Measurements from ENCODE around the gene NPAT. TPM values are rescaled to one million over a fixed set of nuclear protein-coding genes. Genes with fewer than 3 reads are reported as not detected.

NPAT gene
- total and polyA plus RNA-seq, 4 donors, result 1.6 to 12.7 (median 5.9) TPM

DNA sequence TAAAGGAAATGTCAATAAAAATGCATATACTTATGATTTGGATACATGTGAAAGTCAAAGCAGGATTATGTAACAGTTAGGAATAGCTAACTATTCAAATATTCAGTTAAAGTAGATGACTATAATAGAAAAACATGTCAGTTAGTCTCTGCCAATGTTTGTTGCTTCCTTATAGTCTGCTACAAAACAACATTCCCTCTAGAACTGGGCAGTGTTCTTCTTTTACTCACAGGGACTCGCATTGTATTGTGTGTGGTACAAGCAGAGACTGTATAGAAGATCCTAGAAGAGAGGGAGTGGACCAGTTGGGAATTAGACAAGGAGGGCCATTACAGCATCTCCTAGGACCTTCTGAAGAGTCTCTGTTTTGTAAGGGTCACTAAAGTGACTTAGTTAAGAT is 90.4 kb downstream of the NPAT start:
- no peak for TF ChIP-seq GABPA (IDR thresholded peaks at IDR 0.05 in 1 of 2, conservative IDR thresholded peaks at IDR 0.05 in 1 of 2)
- no peak for TF ChIP-seq RXRA (IDR thresholded peaks at IDR 0.05)
- no peak for TF ChIP-seq FOXA1 (IDR thresholded peaks at IDR 0.05)
- TF ChIP-seq, protein P1, sequence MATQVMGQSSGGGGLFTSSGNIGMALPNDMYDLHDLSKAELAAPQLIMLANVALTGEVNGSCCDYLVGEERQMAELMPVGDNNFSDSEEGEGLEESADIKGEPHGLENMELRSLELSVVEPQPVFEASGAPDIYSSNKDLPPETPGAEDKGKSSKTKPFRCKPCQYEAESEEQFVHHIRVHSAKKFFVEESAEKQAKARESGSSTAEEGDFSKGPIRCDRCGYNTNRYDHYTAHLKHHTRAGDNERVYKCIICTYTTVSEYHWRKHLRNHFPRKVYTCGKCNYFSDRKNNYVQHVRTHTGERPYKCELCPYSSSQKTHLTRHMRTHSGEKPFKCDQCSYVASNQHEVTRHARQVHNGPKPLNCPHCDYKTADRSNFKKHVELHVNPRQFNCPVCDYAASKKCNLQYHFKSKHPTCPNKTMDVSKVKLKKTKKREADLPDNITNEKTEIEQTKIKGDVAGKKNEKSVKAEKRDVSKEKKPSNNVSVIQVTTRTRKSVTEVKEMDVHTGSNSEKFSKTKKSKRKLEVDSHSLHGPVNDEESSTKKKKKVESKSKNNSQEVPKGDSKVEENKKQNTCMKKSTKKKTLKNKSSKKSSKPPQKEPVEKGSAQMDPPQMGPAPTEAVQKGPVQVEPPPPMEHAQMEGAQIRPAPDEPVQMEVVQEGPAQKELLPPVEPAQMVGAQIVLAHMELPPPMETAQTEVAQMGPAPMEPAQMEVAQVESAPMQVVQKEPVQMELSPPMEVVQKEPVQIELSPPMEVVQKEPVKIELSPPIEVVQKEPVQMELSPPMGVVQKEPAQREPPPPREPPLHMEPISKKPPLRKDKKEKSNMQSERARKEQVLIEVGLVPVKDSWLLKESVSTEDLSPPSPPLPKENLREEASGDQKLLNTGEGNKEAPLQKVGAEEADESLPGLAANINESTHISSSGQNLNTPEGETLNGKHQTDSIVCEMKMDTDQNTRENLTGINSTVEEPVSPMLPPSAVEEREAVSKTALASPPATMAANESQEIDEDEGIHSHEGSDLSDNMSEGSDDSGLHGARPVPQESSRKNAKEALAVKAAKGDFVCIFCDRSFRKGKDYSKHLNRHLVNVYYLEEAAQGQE (IDR thresholded peaks at IDR 0.05), result no peak
- TF ChIP-seq YY1 (IDR thresholded peaks at IDR 0.05), result no peak
- TF ChIP-seq, protein P2, sequence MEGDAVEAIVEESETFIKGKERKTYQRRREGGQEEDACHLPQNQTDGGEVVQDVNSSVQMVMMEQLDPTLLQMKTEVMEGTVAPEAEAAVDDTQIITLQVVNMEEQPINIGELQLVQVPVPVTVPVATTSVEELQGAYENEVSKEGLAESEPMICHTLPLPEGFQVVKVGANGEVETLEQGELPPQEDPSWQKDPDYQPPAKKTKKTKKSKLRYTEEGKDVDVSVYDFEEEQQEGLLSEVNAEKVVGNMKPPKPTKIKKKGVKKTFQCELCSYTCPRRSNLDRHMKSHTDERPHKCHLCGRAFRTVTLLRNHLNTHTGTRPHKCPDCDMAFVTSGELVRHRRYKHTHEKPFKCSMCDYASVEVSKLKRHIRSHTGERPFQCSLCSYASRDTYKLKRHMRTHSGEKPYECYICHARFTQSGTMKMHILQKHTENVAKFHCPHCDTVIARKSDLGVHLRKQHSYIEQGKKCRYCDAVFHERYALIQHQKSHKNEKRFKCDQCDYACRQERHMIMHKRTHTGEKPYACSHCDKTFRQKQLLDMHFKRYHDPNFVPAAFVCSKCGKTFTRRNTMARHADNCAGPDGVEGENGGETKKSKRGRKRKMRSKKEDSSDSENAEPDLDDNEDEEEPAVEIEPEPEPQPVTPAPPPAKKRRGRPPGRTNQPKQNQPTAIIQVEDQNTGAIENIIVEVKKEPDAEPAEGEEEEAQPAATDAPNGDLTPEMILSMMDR (IDR thresholded peaks at IDR 0.05; ENCODE audit: low read depth, low read length, missing input control), result no peak
- no peak for TF ChIP-seq FOXA2 (IDR thresholded peaks at IDR 0.05)
- TF ChIP-seq JUND (IDR thresholded peaks at IDR 0.05), result no peak
- TF ChIP-seq RAD21 (IDR thresholded peaks at IDR 0.05), result no peak
- no peak for TF ChIP-seq NR2F2 (IDR thresholded peaks at IDR 0.05)
- TF ChIP-seq EGR1 (IDR thresholded peaks at IDR 0.05; ENCODE audit: low read depth in 2 of 2), result no peak
- TF ChIP-seq ZBTB33 (IDR thresholded peaks at IDR 0.05), result no peak
- TF ChIP-seq ATF3 (IDR thresholded peaks at IDR 0.05), result no peak
- DNase-seq (ENCODE audit: low spot score), result no peak
- Histone ChIP-seq H3K9me3 (ENCODE audit: control insufficient read depth in 4 of 4, low read length in 3 of 4) (no peaks in the 10 kb centered on the region), H3K9ac (ENCODE audit: low read depth in 1 of 2, low read length in 2 of 2) (no peak overlapping the region), H3K4me3 (ENCODE audit: low read depth in 1 of 3, low read length in 3 of 3) (no peak overlapping the region), H3K36me3 (ENCODE audit: control insufficient read depth in 4 of 4, insufficient read depth in 3 of 4, low read depth in 1 of 4, low read length in 3 of 4) (peaks cover 5 to 44% (median 20%) of the 10 kb centered on the region in 4 donors), H3K27ac (ENCODE audit: low read depth in 1 of 2, low read length in 2 of 2) (no peak overlapping the region), H3K27me3 (ENCODE audit: control insufficient read depth in 4 of 4, insufficient read depth in 4 of 4, low read length in 3 of 4) (no peaks in the 10 kb centered on the region), H3K4me1 (ENCODE audit: control insufficient read depth in 4 of 4, insufficient read depth in 4 of 4, low read length in 3 of 4) (peaks cover 4 to 12% (median 9%) of the 10 kb centered on the region in 4 donors)
- WGBS, result 94% methylated on average over 1 of the region's 1 CpG

- no peak for DNase-seq (ENCODE audit: low spot score)
- H3K27me3 ChIP-seq (ENCODE audit: control insufficient read depth in 4 of 4, insufficient read depth in 4 of 4, low read length in 3 of 4), result no peaks in the 10 kb centered on the region
- WGBS, result 98% methylated on average over 2 of the region's 2 CpGs
- H3K36me3 ChIP-seq (ENCODE audit: control insufficient read depth in 4 of 4, insufficient read depth in 3 of 4, low read depth in 1 of 4, low read length in 3 of 4), result peaks cover 0 to 22% (median 8%) of the 10 kb centered on the region in 4 donors
- H3K4me1 ChIP-seq (ENCODE audit: control insufficient read depth in 4 of 4, insufficient read depth in 4 of 4, low read length in 3 of 4), result peaks cover 8 to 39% (median 28%) of the 10 kb centered on the region in 4 donors
- H3K4me3 ChIP-seq (ENCODE audit: low read depth in 1 of 3, low read length in 3 of 3), result no peak overlapping the region
- H3K27ac ChIP-seq (ENCODE audit: low read depth in 1 of 2, low read length in 2 of 2), result no peak overlapping the region
- no peaks in the 10 kb centered on the region for H3K9me3 ChIP-seq (ENCODE audit: control insufficient read depth in 4 of 4, low read length in 3 of 4)
- H3K9ac ChIP-seq (ENCODE audit: low read depth in 1 of 2, low read length in 2 of 2), result no peak overlapping the region
- TF ChIP-seq FOXA1 (IDR thresholded peaks at IDR 0.05) (no peak), SP1 (IDR thresholded peaks at IDR 0.05) (no peak), EGR1 (IDR thresholded peaks at IDR 0.05; ENCODE audit: low read depth in 2 of 2) (no peak), JUND (IDR thresholded peaks at IDR 0.05) (no peak), RXRA (IDR thresholded peaks at IDR 0.05) (no peak), NR2F2 (IDR thresholded peaks at IDR 0.05) (no peak), HNF4G (IDR thresholded peaks at IDR 0.05) (no peak), ATF3 (IDR thresholded peaks at IDR 0.05) (no peak), TAF1 (conservative IDR thresholded peaks at IDR 0.05) (no peak), YY1 (IDR thresholded peaks at IDR 0.05) (no peak)
- TF ChIP-seq, protein P1 (IDR thresholded peaks at IDR 0.05), result no peak
- TF ChIP-seq, protein P2 (IDR thresholded peaks at IDR 0.05; ENCODE audit: low read depth, low read length, missing input control), result no peak
- TF ChIP-seq, protein P3, sequence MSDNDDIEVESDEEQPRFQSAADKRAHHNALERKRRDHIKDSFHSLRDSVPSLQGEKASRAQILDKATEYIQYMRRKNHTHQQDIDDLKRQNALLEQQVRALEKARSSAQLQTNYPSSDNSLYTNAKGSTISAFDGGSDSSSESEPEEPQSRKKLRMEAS (IDR thresholded peaks at IDR 0.05), result no peak
These were observed 93.7 kb downstream of the NPAT start for GRCh38 chr11:108128772-108129171.

Data from liver (tissue), 9 donors.